Ureter (tissue), 1 donor: ENCODE measurements around the gene DCP2. TPM values are rescaled to one million over a fixed set of nuclear protein-coding genes. Genes with fewer than 3 reads are reported as not detected.

Experiments used
- DNase-seq: peaks from one replicate; pipeline ENCODE4 v3.0.0-alpha.2; 2020; ENCODE audit warnings: low spot score
- total RNA-seq: library from RNA; stranded (reverse); gene quantifications from one replicate; pipeline ENCODE4 v1.2.4, GENCODE V29; 2023
- donor health status: DM: yes; HTN: yes; CAD: no.

DCP2 gene
- total RNA-seq, 1 donor from 2014 or later = 42.2 TPM

- DNase-seq = no peak
These were observed 44.1 kb downstream of the DCP2 start for GRCh38 chr5:113020461-113021273.

GRCh38 chr5:113022661-113023060, 46.1 kb downstream of the DCP2 start:
- DNase-seq = no peak

GRCh38 chr5:113024076-113024697, 47.6 kb downstream of the DCP2 start:
- DNase-seq = no peak

GRCh38 chr5:113025596-113025995, 49.0 kb downstream of the DCP2 start:
- DNase-seq = no peak

GRCh38 chr5:113026211-113026610, 49.6 kb downstream of the DCP2 start:
- no peak for DNase-seq

GRCh38 chr5:113027015-113027414, 50.4 kb downstream of the DCP2 start:
- no peak for DNase-seq

- no peak for DNase-seq
These were observed 50.8 kb downstream of the DCP2 start for GRCh38 chr5:113027431-113027830.

GRCh38 chr5:113029614-113030013, 53.0 kb downstream of the DCP2 start:
- no peak for DNase-seq

- no peak for DNase-seq
These were observed 54.5 kb downstream of the DCP2 start for GRCh38 chr5:113031104-113031503.

- DNase-seq = no peak
These were observed 55.0 kb downstream of the DCP2 start for GRCh38 chr5:113031557-113031956.

GRCh38 chr5:113034182-113034773, 57.7 kb downstream of the DCP2 start:
- no peak for DNase-seq

- no peak for DNase-seq
These were observed 58.5 kb downstream of the DCP2 start for GRCh38 chr5:113035096-113035495.

- DNase-seq = no peak
These were observed 59.7 kb downstream of the DCP2 start for GRCh38 chr5:113036321-113036720.

- DNase-seq = no peak
These were observed 60.2 kb downstream of the DCP2 start for GRCh38 chr5:113036826-113037225.

GRCh38 chr5:113038136-113038535, 61.5 kb downstream of the DCP2 start:
- no peak for DNase-seq

GRCh38 chr5:113038714-113039113, 62.1 kb downstream of the DCP2 start:
- DNase-seq = no peak

GRCh38 chr5:113039229-113039933, 62.8 kb downstream of the DCP2 start:
- DNase-seq = peak; percentile 18

- DNase-seq = no peak
These were observed 63.3 kb downstream of the DCP2 start for GRCh38 chr5:113039934-113040285.

GRCh38 chr5:113040672-113041260, 64.2 kb downstream of the DCP2 start:
- DNase-seq = peak; percentile 13

GRCh38 chr5:113042491-113043243, 66.1 kb downstream of the DCP2 start:
- DNase-seq = no peak

- peak; percentile 53 for DNase-seq
These were observed 66.9 kb downstream of the DCP2 start for GRCh38 chr5:113043491-113043931.
